Fibroblast of the aortic adventitia (primary cell): ENCODE results near the gene FAR1. TPM values are rescaled to one million over a fixed set of nuclear protein-coding genes. Genes with fewer than 3 reads are reported as not detected.

Experiments used
- DNase-seq: peaks from one replicate; pipeline ENCODE4 v3.0.0-alpha.2; 2010; ENCODE audit warnings: low read depth
- H3K4me3 ChIP-seq: 2 replicates; pipeline ENCODE4 v1.5.1; 2011; ENCODE audit warnings: low read depth, mild to moderate bottlenecking, control low read depth, low read length, moderate library complexity
- total RNA-seq: library from RNA; depleted of rRNA; stranded (reverse); fragments of >200 nt; gene quantifications from 2 replicates; pipeline ENCODE4 v1.2.3, GENCODE V29; 2012; ENCODE audit warnings: low replicate concordance
- TF ChIP-seq, protein P1 (sequence below): IDR thresholded peaks from 2 replicates; pipeline ENCODE4 v1.5.1; 2011; ENCODE audit warnings: mild to moderate bottlenecking, low read length, control low read depth, inconsistent platforms; ENCODE audit not compliant: insufficient read depth

Gene FAR1
- total RNA-seq, 1 donor: 67.6 TPM

DNA sequence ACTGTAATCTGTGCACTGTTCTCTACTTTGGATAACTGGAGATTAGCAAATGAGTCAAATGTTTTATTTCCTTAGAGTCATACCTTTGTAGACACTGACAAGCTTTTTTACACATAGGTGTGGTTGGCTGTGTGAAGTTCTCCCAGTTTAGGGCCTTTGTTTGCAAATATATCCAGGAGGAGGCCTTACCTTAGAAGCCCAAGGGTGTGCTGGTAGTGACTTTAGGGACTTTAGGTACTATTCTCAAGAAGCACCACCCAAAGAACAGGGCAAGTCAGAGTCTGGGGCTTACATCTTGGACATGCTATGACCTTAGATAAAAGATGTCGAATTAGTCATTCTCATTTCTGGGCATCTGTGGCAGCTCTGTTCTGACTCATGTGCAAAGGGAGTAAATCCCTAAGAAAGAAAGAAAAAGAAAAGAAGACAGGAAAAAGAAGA lies 4.8 kb upstream of the FAR1 start:
- no peak overlapping the region for H3K4me3 ChIP-seq
- TF ChIP-seq, protein P1, sequence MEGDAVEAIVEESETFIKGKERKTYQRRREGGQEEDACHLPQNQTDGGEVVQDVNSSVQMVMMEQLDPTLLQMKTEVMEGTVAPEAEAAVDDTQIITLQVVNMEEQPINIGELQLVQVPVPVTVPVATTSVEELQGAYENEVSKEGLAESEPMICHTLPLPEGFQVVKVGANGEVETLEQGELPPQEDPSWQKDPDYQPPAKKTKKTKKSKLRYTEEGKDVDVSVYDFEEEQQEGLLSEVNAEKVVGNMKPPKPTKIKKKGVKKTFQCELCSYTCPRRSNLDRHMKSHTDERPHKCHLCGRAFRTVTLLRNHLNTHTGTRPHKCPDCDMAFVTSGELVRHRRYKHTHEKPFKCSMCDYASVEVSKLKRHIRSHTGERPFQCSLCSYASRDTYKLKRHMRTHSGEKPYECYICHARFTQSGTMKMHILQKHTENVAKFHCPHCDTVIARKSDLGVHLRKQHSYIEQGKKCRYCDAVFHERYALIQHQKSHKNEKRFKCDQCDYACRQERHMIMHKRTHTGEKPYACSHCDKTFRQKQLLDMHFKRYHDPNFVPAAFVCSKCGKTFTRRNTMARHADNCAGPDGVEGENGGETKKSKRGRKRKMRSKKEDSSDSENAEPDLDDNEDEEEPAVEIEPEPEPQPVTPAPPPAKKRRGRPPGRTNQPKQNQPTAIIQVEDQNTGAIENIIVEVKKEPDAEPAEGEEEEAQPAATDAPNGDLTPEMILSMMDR: no peak
- peak; percentile 73 for DNase-seq

GRCh38 chr11:13664351-13664750 lies 4.1 kb upstream of the FAR1 start:
- no peak for DNase-seq
- H3K4me3 ChIP-seq: no peak overlapping the region
- TF ChIP-seq, protein P1: no peak

DNA sequence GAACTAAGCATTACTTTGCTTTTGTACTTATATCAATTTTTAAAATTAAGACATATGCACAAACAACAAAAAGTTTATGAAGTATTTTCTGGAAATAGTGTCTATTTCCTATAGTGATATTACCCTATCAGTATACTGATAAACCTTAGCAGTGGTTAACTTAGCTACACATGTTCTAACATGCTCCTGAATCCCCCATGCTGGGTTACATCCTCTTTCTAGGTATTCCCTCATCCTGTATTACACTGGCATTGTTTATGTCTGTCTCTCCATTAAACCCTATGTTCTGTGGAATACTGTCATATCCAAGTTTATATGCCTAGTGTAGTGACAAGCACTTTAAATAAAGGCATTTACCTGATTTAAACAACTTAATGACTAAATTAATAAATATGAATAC lies 1.8 kb upstream of the FAR1 start:
- H3K4me3 ChIP-seq: no peak overlapping the region
- TF ChIP-seq, protein P1: no peak
- DNase-seq: no peak

DNA sequence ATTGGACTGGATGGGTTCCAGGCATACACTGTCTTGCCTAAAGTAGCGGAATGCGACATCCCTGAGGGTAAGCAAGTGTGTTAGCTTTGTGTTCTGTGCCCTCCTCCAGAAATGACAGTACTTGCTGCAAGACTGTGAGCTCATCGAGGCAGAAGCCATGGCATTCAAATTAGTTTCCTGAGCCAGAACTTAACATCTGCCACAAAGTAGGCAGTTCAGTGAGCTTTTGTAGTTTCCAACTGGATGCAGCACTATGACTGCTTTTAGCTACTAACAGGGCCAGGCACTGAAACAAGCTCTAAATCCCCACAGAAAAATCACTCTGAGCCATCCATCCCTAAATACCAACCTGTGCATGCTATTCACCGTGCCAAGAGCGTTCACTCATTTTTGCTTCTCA lies 1.2 kb upstream of the FAR1 start:
- H3K4me3 ChIP-seq: no peak overlapping the region
- TF ChIP-seq, protein P1: no peak
- DNase-seq: peak; percentile 20

GRCh38 chr11:13667795-13668101 lies 720 bp upstream of the FAR1 start:
- H3K4me3 ChIP-seq: peak overlapping the region; percentile 77
- no peak for DNase-seq
- TF ChIP-seq, protein P1: no peak

- peak; percentile 15 for DNase-seq
- peak overlapping the region; percentile 73 for H3K4me3 ChIP-seq
- TF ChIP-seq, protein P1: no peak
These were observed 571 bp downstream of the FAR1 start for GRCh38 chr11:13668957-13669521.
